ENCODE data around the gene XAGE1A. TPM values are rescaled to one million over a fixed set of nuclear protein-coding genes. Genes with fewer than 3 reads are reported as not detected.
"Not testable (repeated sequence)": the region's sequence is repeated elsewhere in the genome, so short reads cannot be mapped to it uniquely, and the experiment has no call there.

Gene XAGE1A
- polyA plus RNA-seq, 1 donor (not counting 4 experiments of a cell fraction or from before 2014, with no cell fraction given): not detected

GRCh38 chrX:52509916-52510315 is 14.3 kb downstream of the XAGE1A start:
- no peak overlapping the region for H3K27ac ChIP-seq (ENCODE audit: control insufficient read depth, insufficient read depth, low read length)
- dilution Hi-C loops (cut with MboI; ENCODE audit: extremely low pct_ligation_motif_present, low sequenced_read_pairs): no loop called here
- no peak overlapping the region for H3K4me2 ChIP-seq (ENCODE audit: control insufficient read depth, extremely low read depth, insufficient read depth, low read depth, low read length)
- no peaks in the 10 kb centered on the region for H3K27me3 ChIP-seq (ENCODE audit: control insufficient read depth, extremely low read depth, insufficient read depth, low read length)
- TF ChIP-seq EZH2 (IDR thresholded peaks at IDR 0.05; ENCODE audit: low read length): no peak
- no peaks in the 10 kb centered on the region for H3K9me1 ChIP-seq (ENCODE audit: control insufficient read depth, extremely low read depth, insufficient read depth, low read length)
- H3K79me2 ChIP-seq (ENCODE audit: control insufficient read depth, insufficient read depth, low read length): no peaks in the 10 kb centered on the region
- no peak overlapping the region for H2AFZ ChIP-seq (ENCODE audit: control insufficient read depth, low read length)
- H3K36me3 ChIP-seq (ENCODE audit: control insufficient read depth in 2 of 2, extremely low read depth in 1 of 2, insufficient read depth in 2 of 2, low read length in 2 of 2): no peaks in the 10 kb centered on the region
- no peak overlapping the region for H3K4me3 ChIP-seq (ENCODE audit: control insufficient read depth in 2 of 3, extremely low read depth in 1 of 3, insufficient read depth in 2 of 3, low read depth in 1 of 3, low read length in 3 of 3)
- H3K9ac ChIP-seq (ENCODE audit: control insufficient read depth, extremely low read depth, insufficient read depth, low read length): no peak overlapping the region
- no peak for FAIRE-seq
- H4K20me1 ChIP-seq (ENCODE audit: control insufficient read depth, extremely low read depth, insufficient read depth, low read length): no peaks in the 10 kb centered on the region
- DNase-seq (ENCODE audit: low read depth, low spot score): no peak
- no peaks in the 10 kb centered on the region for H3K4me1 ChIP-seq (ENCODE audit: control insufficient read depth, extremely low read depth, insufficient read depth, low read length)
- H3K9me3 ChIP-seq (ENCODE audit: control insufficient read depth, low read depth, low read length): no peaks in the 10 kb centered on the region

DNA sequence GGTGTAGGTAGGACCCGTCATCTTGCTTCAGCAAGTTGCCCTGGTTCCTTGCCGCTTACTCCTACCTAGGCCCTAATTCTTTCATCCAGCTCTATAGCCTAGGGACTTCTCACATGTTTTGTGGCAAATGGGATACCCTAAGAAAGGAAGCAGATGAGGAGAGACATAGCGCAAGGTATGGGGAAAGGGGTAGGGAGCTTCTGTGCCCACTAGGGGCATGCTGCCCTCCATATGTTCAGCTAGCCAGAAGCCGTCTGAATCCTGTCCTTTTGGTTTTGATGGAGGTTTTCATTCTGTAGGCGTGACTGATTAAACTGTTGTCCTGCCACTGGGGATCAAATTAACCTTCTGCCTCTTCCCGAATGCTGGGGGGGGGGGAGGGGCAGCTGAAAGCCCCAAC is 15.5 kb downstream of the XAGE1A start:
- H3K27ac ChIP-seq (ENCODE audit: control insufficient read depth, insufficient read depth, low read length); FAIRE-seq; H3K79me2 ChIP-seq (ENCODE audit: control insufficient read depth, insufficient read depth, low read length); H3K4me2 ChIP-seq (ENCODE audit: control insufficient read depth, extremely low read depth, insufficient read depth, low read depth, low read length); DNase-seq (ENCODE audit: low read depth, low spot score); H3K4me1 ChIP-seq (ENCODE audit: control insufficient read depth, extremely low read depth, insufficient read depth, low read length); H3K9me3 ChIP-seq (ENCODE audit: control insufficient read depth, low read depth, low read length); H3K9ac ChIP-seq (ENCODE audit: control insufficient read depth, extremely low read depth, insufficient read depth, low read length); H3K4me3 ChIP-seq (ENCODE audit: control insufficient read depth in 2 of 3, extremely low read depth in 1 of 3, insufficient read depth in 2 of 3, low read depth in 1 of 3, low read length in 3 of 3); H3K9me1 ChIP-seq (ENCODE audit: control insufficient read depth, extremely low read depth, insufficient read depth, low read length); H4K20me1 ChIP-seq (ENCODE audit: control insufficient read depth, extremely low read depth, insufficient read depth, low read length); H2AFZ ChIP-seq (ENCODE audit: control insufficient read depth, low read length); H3K36me3 ChIP-seq (ENCODE audit: control insufficient read depth in 2 of 2, extremely low read depth in 1 of 2, insufficient read depth in 2 of 2, low read length in 2 of 2); dilution Hi-C loops (cut with MboI; ENCODE audit: extremely low pct_ligation_motif_present, low sequenced_read_pairs); H3K27me3 ChIP-seq (ENCODE audit: control insufficient read depth, extremely low read depth, insufficient read depth, low read length): not testable (repeated sequence)

GRCh38 chrX:52516110-52516986 is 20.7 kb downstream of the XAGE1A start:
- dilution Hi-C loops (cut with MboI; ENCODE audit: extremely low pct_ligation_motif_present, low sequenced_read_pairs): not testable (repeated sequence)

GRCh38 chrX:52516987-52517325 is 21.3 kb downstream of the XAGE1A start, which contains the start of gene XAGE1B:
Gene XAGE1B (minus strand): TSS chrX:52517063. CDS start chrX:52515527, 1,536 bp downstream.
- FAIRE-seq; H3K36me3 ChIP-seq (ENCODE audit: control insufficient read depth in 2 of 2, extremely low read depth in 1 of 2, insufficient read depth in 2 of 2, low read length in 2 of 2); H3K27ac ChIP-seq (ENCODE audit: control insufficient read depth, insufficient read depth, low read length); H3K4me1 ChIP-seq (ENCODE audit: control insufficient read depth, extremely low read depth, insufficient read depth, low read length); H3K4me2 ChIP-seq (ENCODE audit: control insufficient read depth, extremely low read depth, insufficient read depth, low read depth, low read length); DNase-seq (ENCODE audit: low read depth, low spot score); H3K9ac ChIP-seq (ENCODE audit: control insufficient read depth, extremely low read depth, insufficient read depth, low read length); H4K20me1 ChIP-seq (ENCODE audit: control insufficient read depth, extremely low read depth, insufficient read depth, low read length); H3K79me2 ChIP-seq (ENCODE audit: control insufficient read depth, insufficient read depth, low read length); H3K9me3 ChIP-seq (ENCODE audit: control insufficient read depth, low read depth, low read length); H3K27me3 ChIP-seq (ENCODE audit: control insufficient read depth, extremely low read depth, insufficient read depth, low read length); H3K9me1 ChIP-seq (ENCODE audit: control insufficient read depth, extremely low read depth, insufficient read depth, low read length); H2AFZ ChIP-seq (ENCODE audit: control insufficient read depth, low read length); dilution Hi-C loops (cut with MboI; ENCODE audit: extremely low pct_ligation_motif_present, low sequenced_read_pairs); H3K4me3 ChIP-seq (ENCODE audit: control insufficient read depth in 2 of 3, extremely low read depth in 1 of 3, insufficient read depth in 2 of 3, low read depth in 1 of 3, low read length in 3 of 3): not testable (repeated sequence)

More at GRCh38 chrX:52516110-52516986, 20.7 kb downstream of the XAGE1A start:
- H3K79me2 ChIP-seq (ENCODE audit: control insufficient read depth, insufficient read depth, low read length); H2AFZ ChIP-seq (ENCODE audit: control insufficient read depth, low read length); H4K20me1 ChIP-seq (ENCODE audit: control insufficient read depth, extremely low read depth, insufficient read depth, low read length); DNase-seq (ENCODE audit: low read depth, low spot score); H3K27ac ChIP-seq (ENCODE audit: control insufficient read depth, insufficient read depth, low read length); H3K4me2 ChIP-seq (ENCODE audit: control insufficient read depth, extremely low read depth, insufficient read depth, low read depth, low read length); H3K4me3 ChIP-seq (ENCODE audit: control insufficient read depth in 2 of 3, extremely low read depth in 1 of 3, insufficient read depth in 2 of 3, low read depth in 1 of 3, low read length in 3 of 3); H3K4me1 ChIP-seq (ENCODE audit: control insufficient read depth, extremely low read depth, insufficient read depth, low read length); FAIRE-seq; H3K36me3 ChIP-seq (ENCODE audit: control insufficient read depth in 2 of 2, extremely low read depth in 1 of 2, insufficient read depth in 2 of 2, low read length in 2 of 2); H3K9me3 ChIP-seq (ENCODE audit: control insufficient read depth, low read depth, low read length); H3K9me1 ChIP-seq (ENCODE audit: control insufficient read depth, extremely low read depth, insufficient read depth, low read length); H3K27me3 ChIP-seq (ENCODE audit: control insufficient read depth, extremely low read depth, insufficient read depth, low read length); H3K9ac ChIP-seq (ENCODE audit: control insufficient read depth, extremely low read depth, insufficient read depth, low read length): not testable (repeated sequence)

- H3K9ac ChIP-seq (ENCODE audit: control insufficient read depth, extremely low read depth, insufficient read depth, low read length); H3K79me2 ChIP-seq (ENCODE audit: control insufficient read depth, insufficient read depth, low read length); H3K27me3 ChIP-seq (ENCODE audit: control insufficient read depth, extremely low read depth, insufficient read depth, low read length); dilution Hi-C loops (cut with MboI; ENCODE audit: extremely low pct_ligation_motif_present, low sequenced_read_pairs); H3K27ac ChIP-seq (ENCODE audit: control insufficient read depth, insufficient read depth, low read length); H3K4me3 ChIP-seq (ENCODE audit: control insufficient read depth in 2 of 3, extremely low read depth in 1 of 3, insufficient read depth in 2 of 3, low read depth in 1 of 3, low read length in 3 of 3); H3K36me3 ChIP-seq (ENCODE audit: control insufficient read depth in 2 of 2, extremely low read depth in 1 of 2, insufficient read depth in 2 of 2, low read length in 2 of 2); DNase-seq (ENCODE audit: low read depth, low spot score); H4K20me1 ChIP-seq (ENCODE audit: control insufficient read depth, extremely low read depth, insufficient read depth, low read length); H2AFZ ChIP-seq (ENCODE audit: control insufficient read depth, low read length); H3K4me1 ChIP-seq (ENCODE audit: control insufficient read depth, extremely low read depth, insufficient read depth, low read length); H3K4me2 ChIP-seq (ENCODE audit: control insufficient read depth, extremely low read depth, insufficient read depth, low read depth, low read length); H3K9me3 ChIP-seq (ENCODE audit: control insufficient read depth, low read depth, low read length); FAIRE-seq; H3K9me1 ChIP-seq (ENCODE audit: control insufficient read depth, extremely low read depth, insufficient read depth, low read length): not testable (repeated sequence)
Observed at GRCh38 chrX:52541051-52541450, 45.4 kb downstream of the XAGE1A start.

All from keratinocyte (primary cell).